SIG-M5 treated with dmso at 0.1 percent for 504 hours (cell line): ENCODE results near the gene NUMA1.

Experiments used
- DNase-seq: peaks from one replicate; lab custom pipeline; 2025; ENCODE audit not compliant: unreplicated experiment; lab: John Stamatoyannopoulos, UW

Gene NUMA1

GRCh38 chr11:72002841-72003775 is 77.2 kb downstream of the NUMA1 start:
- no peak for DNase-seq

- no peak for DNase-seq
Observed at GRCh38 chr11:72001834-72002591, 78.3 kb downstream of the NUMA1 start.

GRCh38 chr11:72001285-72001684 is 79.1 kb downstream of the NUMA1 start:
- no peak for DNase-seq

GRCh38 chr11:72000202-72000867 is 80.0 kb downstream of the NUMA1 start:
- no peak for DNase-seq

- DNase-seq: no peak
Observed at GRCh38 chr11:71999798-72000197, 80.5 kb downstream of the NUMA1 start.

- no peak for DNase-seq
Observed at GRCh38 chr11:71999362-71999761, 81.0 kb downstream of the NUMA1 start.

- peak; percentile 41 for DNase-seq
Observed at GRCh38 chr11:71998649-71999310, 81.6 kb downstream of the NUMA1 start, which contains the start of gene IL18BP. Gene IL18BP (plus strand): TSS chr11:71998909. CDS start chr11:71999985, 1,076 bp downstream.

GRCh38 chr11:71998061-71998460 is 82.3 kb downstream of the NUMA1 start:
- DNase-seq: no peak

- no peak for DNase-seq
Observed at GRCh38 chr11:71997594-71997993, 82.7 kb downstream of the NUMA1 start.

GRCh38 chr11:71996946-71997345 is 83.4 kb downstream of the NUMA1 start:
- DNase-seq: no peak

- no peak for DNase-seq
Observed at GRCh38 chr11:71996517-71996916, 83.8 kb downstream of the NUMA1 start.

GRCh38 chr11:71995726-71996291 is 84.5 kb downstream of the NUMA1 start:
- DNase-seq: no peak

GRCh38 chr11:71994786-71995185 is 85.6 kb downstream of the NUMA1 start:
- no peak for DNase-seq

GRCh38 chr11:71992136-71992730 is 88.1 kb downstream of the NUMA1 start:
- DNase-seq: no peak

GRCh38 chr11:71991494-71991893 is 88.8 kb downstream of the NUMA1 start:
- peak; percentile 75 for DNase-seq

GRCh38 chr11:71990701-71991100 is 89.6 kb downstream of the NUMA1 start:
- DNase-seq: no peak

- no peak for DNase-seq
Observed at GRCh38 chr11:71988050-71988449, 92.3 kb downstream of the NUMA1 start.

GRCh38 chr11:71987521-71987920 is 92.8 kb downstream of the NUMA1 start:
- no peak for DNase-seq

GRCh38 chr11:71986131-71986530 is 94.2 kb downstream of the NUMA1 start:
- DNase-seq: peak; percentile 13

GRCh38 chr11:71979602-71980001 is 100.7 kb downstream of the NUMA1 start:
- no peak for DNase-seq
